Skeletal muscle satellite cell (primary cell): ENCODE measurements around the gene CFAP99.

Experiments used
- H3K27me3 ChIP-seq: 2 replicates; pipeline ENCODE4 v1.7.0; 2013; ENCODE audit warnings: low read length; ENCODE audit not compliant: control insufficient read depth, insufficient read depth
- H3K36me3 ChIP-seq: 2 replicates; pipeline ENCODE4 v1.7.0; 2013; ENCODE audit warnings: mild to moderate bottlenecking, control low read depth, low read length; ENCODE audit not compliant: insufficient read depth
- H3K4me1 ChIP-seq: 2 replicates; pipeline ENCODE4 v1.7.0; 2013; ENCODE audit warnings: low read length; ENCODE audit not compliant: control insufficient read depth, insufficient read depth
- H3K4me2 ChIP-seq: 2 replicates; pipeline ENCODE4 v1.7.0; 2013; ENCODE audit warnings: mild to moderate bottlenecking, low read length
- H3K4me3 ChIP-seq: 2 replicates; pipeline ENCODE4 v1.7.0; 2013; ENCODE audit warnings: low read length
- H3K9ac ChIP-seq: 2 replicates; pipeline ENCODE4 v1.7.0; 2013; ENCODE audit warnings: mild to moderate bottlenecking, low read depth, low read length, moderate library complexity
- H3K9me3 ChIP-seq: replicated peaks from 2 replicates; pipeline ENCODE4 v1.7.0; 2013; ENCODE audit warnings: mild to moderate bottlenecking, control low read depth, low read length

Gene CFAP99

DNA sequence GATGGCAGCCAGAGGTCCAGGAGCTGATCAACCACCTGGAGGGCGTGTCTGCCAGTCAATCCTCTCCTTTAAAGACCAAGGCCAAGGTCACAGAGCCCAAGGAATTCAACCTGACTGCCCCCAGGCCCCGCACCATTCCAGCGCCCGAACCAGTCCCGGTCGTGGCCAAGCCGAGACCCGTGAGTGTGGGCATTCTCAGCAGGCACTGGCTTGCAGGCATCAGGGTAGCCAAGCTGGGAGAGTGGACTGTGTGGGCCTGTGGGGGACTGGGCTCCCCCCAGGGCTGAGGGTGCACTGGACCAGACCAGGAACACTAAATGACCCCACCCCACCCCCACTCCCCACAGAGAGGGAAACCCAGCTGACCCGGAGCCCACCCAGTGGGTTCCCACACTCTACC lies 26.4 kb downstream of the CFAP99 start:
- Histone ChIP-seq H3K9ac (no peak overlapping the region), H3K4me2 (no peak overlapping the region), H3K9me3 (no peaks in the 10 kb centered on the region), H3K27me3 (peaks cover 25% of the 10 kb centered on the region), H3K4me1 (no peaks in the 10 kb centered on the region), H3K4me3 (no peak overlapping the region), H3K36me3 (no peaks in the 10 kb centered on the region)

DNA sequence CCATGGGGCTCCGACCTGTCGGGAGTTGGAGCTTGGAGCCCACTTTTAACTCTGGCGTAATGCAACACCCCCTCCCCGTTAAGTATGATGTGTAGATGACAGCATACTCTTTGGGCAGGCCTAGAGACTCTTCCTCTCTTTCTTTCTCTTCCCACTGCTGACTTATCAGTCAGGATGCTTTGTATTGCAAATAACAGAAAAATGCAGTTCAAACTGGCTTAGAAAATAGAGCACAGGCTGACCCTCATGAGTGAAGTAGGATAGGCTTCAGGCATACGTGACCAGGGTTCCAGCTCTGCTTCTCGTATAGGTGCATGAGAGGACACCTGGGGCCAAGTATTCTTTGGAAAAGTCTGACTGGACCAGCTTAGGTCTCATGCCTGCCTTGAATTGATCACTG lies 26.8 kb downstream of the CFAP99 start:
- H3K9ac ChIP-seq = no peak overlapping the region

DNA sequence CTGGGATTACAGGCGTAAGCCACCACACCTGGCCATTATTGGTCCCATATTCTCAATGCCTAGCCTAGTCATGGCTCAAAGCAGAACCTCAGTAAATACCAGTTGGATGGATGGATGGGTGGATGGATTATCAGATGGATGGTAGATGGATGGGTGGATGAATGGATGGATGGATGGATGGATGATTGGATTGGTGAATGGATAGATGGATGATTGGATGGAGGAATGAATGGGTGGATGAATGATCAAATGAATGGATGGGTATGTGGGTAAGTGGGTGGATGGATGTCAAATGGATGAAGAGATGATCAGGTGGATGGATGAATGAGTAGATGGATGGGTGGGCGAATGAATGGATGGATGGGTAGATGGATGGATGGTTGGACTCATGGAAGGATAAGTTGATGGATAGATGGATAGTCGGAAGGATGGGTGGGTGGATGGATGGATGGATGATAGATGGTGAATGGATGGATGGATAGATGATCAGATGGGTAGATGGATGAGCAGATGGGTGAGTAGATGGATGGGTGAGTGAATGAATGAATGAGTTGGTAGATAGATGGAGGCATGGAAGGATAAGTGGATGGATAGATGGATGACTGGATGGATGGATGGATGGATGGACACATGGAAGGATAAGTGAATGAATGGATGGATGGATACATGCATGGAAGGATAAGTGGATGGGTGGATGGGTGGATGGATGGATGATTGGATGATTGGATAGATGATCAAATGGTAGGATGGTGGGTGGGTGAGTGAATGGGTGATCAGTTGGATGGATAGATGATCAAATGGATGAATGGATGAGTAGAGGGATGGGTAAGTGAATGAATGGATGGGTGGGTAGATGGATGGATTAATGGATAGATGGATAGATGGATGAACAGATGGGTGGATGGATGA lies 28.2 kb downstream of the CFAP99 start:
- Histone ChIP-seq H3K9me3 (no peaks in the 10 kb centered on the region), H3K4me2 (no peak overlapping the region), H3K36me3 (no peaks in the 10 kb centered on the region), H3K4me3 (no peak overlapping the region), H3K4me1 (no peaks in the 10 kb centered on the region), H3K27me3 (peaks cover 37% of the 10 kb centered on the region), H3K9ac (no peak overlapping the region)

More for the DNA sequence above, 26.8 kb downstream of the CFAP99 start:
- Histone ChIP-seq H3K4me3 (no peak overlapping the region), H3K27me3 (peaks cover 30% of the 10 kb centered on the region), H3K4me1 (no peaks in the 10 kb centered on the region), H3K9me3 (no peaks in the 10 kb centered on the region), H3K4me2 (no peak overlapping the region), H3K36me3 (no peaks in the 10 kb centered on the region)

DNA sequence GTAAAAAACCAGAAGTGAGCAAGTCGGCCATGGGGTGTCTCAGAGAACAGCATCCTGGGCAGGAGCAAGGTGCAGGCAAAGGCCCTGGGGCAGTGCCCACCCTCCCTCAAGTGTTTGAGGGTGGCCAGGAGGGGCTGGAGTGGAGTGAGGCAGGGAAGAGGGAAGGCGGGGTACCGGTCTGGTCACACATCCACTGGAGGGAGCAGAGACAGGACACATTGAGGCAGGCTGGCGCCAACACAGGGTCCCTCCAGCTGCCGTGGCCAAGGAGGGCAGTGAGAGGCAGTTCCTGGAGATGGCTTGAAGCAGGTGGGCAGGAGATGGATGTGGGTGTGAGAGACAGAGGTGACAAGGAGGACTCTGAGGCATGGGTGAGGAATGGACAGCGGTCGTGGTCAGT lies 29.8 kb downstream of the CFAP99 start:
- H3K4me1 ChIP-seq = no peaks in the 10 kb centered on the region
- no peaks in the 10 kb centered on the region for H3K9me3 ChIP-seq
- peaks cover 43% of the 10 kb centered on the region for H3K27me3 ChIP-seq
- no peak overlapping the region for H3K9ac ChIP-seq
- H3K4me2 ChIP-seq = no peak overlapping the region
- no peaks in the 10 kb centered on the region for H3K36me3 ChIP-seq
- H3K4me3 ChIP-seq = no peak overlapping the region

DNA sequence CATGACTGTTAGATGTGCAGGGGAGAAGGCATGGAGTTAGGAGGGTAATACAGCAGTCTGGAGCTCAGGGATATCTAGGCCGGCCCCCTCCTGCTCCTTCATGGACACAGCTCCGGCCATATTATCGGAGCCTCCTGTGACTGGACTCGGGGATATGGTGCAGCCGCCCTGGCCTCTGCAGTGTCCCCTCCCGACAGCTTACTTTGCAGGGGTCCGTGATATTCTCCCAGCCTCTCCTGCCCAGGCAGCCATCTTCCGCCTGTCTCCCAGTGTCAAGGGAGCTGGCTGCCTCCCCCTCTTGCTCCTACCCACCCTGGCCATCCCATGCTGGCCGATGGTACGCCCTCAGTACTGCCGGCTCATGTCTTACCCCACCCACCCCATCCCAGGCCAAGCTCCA lies 30.3 kb downstream of the CFAP99 start:
- Histone ChIP-seq H3K9me3 (no peaks in the 10 kb centered on the region), H3K4me1 (no peaks in the 10 kb centered on the region), H3K4me3 (no peak overlapping the region), H3K36me3 (no peaks in the 10 kb centered on the region), H3K27me3 (peaks cover 43% of the 10 kb centered on the region), H3K4me2 (no peak overlapping the region), H3K9ac (no peak overlapping the region)

DNA sequence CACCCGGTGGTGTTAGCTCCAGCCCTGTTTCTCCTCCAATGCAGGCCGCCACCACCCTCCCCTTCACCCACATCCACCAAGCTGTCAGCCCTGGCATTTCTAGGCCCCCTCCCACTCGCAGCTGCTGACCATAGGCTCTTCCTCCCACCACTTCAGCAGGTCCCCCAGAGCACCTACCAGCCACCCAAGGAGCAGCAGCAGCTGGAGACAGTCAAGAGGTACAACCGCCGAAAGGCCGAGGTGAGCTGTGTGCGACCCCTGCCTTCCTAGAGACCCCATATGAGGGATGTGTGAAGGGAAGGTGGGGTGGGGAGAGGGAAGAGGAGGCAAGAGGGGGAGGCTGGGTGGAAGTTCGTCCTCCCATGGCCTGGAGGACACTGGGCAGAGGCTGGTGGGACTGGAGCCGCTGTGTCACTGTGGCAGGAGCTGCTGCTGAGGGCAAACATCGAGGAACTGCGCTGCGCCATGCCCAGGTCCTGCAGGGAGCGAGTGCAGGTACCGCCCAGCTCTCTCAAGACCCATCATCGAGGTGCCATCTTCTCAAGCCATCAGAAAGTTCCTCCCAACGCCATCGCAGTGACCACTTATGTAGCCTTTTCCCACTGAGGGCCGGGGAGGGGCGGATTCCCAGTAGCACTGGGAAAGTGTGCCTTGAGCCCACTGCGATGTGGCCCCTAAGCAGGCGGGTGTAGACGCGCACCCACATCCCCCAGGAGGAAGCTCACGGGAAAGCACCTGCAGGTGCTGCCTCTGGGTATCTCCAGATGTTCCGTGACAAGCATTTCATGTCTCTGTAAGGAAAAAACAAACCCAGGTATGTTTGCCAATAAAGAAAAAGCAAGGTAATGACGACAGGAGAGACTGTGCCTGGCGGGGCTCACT lies 31.0 kb downstream of the CFAP99 start:
- H3K4me3 ChIP-seq = no peak overlapping the region
- H3K9ac ChIP-seq = no peak overlapping the region
- H3K36me3 ChIP-seq = no peaks in the 10 kb centered on the region
- H3K27me3 ChIP-seq = peaks cover 43% of the 10 kb centered on the region
- no peaks in the 10 kb centered on the region for H3K4me1 ChIP-seq
- H3K4me2 ChIP-seq = no peak overlapping the region
- no peaks in the 10 kb centered on the region for H3K9me3 ChIP-seq

DNA sequence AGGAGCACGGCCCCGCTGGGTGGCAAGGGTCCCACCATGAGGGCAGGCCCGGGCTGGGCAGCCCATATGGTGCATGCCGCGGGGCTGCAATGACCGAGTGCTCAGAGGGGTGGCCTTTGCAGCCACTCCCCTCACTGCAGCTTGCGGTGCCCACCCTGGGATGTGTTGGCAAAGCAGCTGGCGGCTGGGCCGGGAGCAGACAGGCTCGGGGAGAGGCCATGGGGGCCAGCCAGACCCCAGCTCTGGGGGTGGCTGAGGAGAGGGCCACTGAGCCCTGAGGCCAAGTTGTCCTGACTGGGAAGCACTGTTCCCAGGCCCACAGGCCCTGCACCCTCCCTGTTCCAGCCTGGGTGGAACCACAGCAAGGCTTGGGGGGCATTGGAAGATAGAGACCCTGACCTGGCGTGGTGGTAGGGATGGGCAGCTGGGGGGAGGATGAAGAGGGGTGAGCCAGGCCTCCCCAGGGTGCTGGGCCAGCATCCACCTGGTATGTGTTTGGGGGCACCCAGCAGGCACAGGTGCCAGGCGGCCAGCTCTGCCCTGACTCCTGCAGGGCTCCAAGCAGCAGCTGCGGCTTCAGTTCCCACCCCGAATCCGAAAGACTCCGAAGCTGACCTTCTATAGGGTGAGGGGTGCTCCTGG lies 31.8 kb downstream of the CFAP99 start:
- Histone ChIP-seq H3K4me3 (no peak overlapping the region), H3K4me1 (no peaks in the 10 kb centered on the region), H3K9ac (no peak overlapping the region), H3K4me2 (no peak overlapping the region), H3K9me3 (no peaks in the 10 kb centered on the region), H3K27me3 (peaks cover 42% of the 10 kb centered on the region), H3K36me3 (no peaks in the 10 kb centered on the region)

DNA sequence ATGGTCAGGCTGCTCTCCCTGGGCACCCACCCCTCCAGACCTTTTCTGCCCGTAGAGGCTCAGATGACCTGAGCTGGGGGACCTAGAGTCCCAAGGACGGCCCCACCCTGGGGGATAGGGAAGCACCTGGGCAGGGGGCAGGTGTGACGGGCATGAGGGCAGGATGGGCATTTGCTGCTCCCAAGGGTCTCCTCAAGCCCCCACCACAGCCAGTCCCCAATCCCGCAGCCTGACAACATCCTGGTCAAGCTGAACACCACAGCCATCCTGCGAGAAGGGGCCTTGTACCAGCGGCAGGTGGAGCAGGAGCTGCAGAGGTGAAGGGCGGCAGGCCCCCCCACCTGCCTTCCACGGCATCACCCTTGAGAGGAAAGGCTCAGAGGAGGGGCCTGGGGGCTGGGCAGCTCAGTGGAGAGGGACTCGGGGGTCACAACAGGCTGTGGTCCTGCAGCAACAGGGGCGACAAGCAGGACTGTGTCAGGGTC lies 32.3 kb downstream of the CFAP99 start:
- no peaks in the 10 kb centered on the region for H3K4me1 ChIP-seq
- H3K9ac ChIP-seq = no peak overlapping the region
- no peaks in the 10 kb centered on the region for H3K9me3 ChIP-seq
- H3K4me2 ChIP-seq = no peak overlapping the region
- H3K36me3 ChIP-seq = no peaks in the 10 kb centered on the region
- peaks cover 43% of the 10 kb centered on the region for H3K27me3 ChIP-seq
- no peak overlapping the region for H3K4me3 ChIP-seq

DNA sequence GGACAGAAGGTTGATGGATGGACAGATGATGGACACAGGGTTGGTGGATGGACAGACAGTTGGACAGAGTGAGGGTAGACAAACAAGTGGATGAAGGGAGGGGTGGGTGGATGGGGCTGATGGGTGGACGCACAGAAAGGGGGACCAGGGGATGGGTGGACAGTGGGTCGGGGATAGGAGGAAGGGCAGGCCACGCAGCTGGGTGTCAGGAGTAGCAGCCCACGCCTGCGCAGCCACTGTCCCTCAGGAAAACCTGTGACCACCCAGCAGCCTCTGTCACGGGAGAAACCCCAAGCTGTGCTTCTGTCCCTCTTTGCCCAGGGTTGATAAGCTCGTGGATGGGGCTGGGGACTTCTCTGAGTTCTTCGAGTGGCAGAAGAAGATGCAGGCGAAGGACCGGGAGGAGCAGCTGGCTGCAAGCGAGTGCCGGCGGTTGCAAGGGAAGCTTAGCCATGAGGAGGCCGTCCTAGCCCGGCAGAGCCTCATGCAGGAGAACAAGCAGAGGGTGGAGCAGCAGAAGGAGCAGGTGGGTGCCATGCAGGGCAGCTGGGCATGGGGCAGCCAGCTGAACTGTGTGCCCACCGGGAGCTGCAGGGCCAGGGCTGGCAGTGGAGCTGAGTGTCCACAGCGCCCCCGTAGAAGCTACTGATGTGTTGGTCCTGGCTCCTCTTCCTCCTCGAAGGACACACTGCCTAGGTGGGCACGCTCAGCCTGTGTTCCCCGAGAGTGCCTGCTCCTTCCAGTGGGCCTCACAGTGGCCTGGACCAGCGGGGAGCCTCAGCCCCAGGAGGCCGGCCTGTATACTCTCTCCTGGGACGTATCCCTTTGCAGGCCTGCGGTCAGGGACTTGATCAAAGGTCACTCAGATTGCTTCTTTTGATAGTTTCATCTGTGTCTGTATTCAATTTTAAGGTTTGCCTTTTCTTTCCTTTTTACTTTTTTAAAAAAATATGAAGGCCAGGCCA lies 33.3 kb downstream of the CFAP99 start:
- no peaks in the 10 kb centered on the region for H3K36me3 ChIP-seq

DNA sequence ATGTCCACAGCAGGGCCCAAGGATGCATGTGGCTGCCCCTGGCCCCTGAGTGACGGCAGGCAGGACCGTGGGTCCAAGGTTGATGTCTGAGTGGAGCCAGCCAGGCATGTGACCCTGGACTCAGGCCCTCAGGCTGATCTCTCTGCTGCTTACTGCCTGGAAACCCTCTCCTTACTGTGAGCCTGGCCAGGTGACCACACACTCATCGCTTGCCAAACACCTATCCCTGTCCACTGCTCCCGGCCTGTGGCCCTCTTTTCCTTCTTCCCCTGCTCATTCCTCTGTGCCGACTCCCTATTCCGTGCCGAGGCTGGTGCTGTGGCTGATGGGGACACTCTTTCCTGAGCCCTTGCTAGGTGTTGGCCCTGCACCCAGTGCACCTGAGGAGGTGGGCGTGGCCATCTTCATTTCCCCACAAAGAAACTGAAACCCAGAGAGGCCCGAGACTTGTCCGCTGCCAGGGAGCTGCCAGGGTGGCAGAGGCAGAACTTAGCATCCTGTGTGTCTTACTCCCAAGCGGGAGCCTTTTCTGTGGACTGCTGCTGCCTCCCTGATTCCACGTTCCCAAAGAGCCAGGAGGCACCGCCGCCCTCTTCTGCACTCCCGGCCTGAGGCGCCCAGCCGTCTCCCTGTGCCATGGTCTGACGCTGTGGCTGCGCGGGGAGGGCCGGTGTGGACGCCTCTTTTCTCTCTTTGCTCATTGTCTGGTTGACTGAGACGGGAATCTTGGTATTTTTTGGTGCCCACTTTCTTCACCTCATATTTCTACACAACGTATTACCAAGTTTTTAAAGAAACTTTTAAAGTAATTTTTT lies 38.9 kb downstream of the CFAP99 start:
- no peaks in the 10 kb centered on the region for H3K36me3 ChIP-seq
- H3K9ac ChIP-seq = no peak overlapping the region
- H3K4me1 ChIP-seq = peaks cover 6% of the 10 kb centered on the region
- no peaks in the 10 kb centered on the region for H3K9me3 ChIP-seq
- H3K4me2 ChIP-seq = no peak overlapping the region
- peaks cover 16% of the 10 kb centered on the region for H3K27me3 ChIP-seq
- no peak overlapping the region for H3K4me3 ChIP-seq

More for the DNA sequence above, 33.3 kb downstream of the CFAP99 start:
- Histone ChIP-seq H3K4me2 (no peak overlapping the region), H3K9ac (no peak overlapping the region), H3K27me3 (peaks cover 45% of the 10 kb centered on the region), H3K4me1 (no peaks in the 10 kb centered on the region), H3K4me3 (no peak overlapping the region), H3K9me3 (no peaks in the 10 kb centered on the region)
